Upper lobe of left lung (tissue), 6 donors: Measurements from ENCODE around the gene MTRF1. TPM values are rescaled to one million over a fixed set of nuclear protein-coding genes. Genes with fewer than 3 reads are reported as not detected.

ENCODE experiments used
- ATAC-seq, 2 donors: fragments of 200-7000 bp; cut with Tn5 transposase; one replicate each; pipeline ENCODE4 v1.9.1; 2022; ENCODE audit warnings: mild to moderate bottlenecking in 2 of 2, moderate library complexity in 2 of 2; ENCODE audit not compliant: low FRiP score in 2 of 2
- DNase-seq, 2 donors: peaks; one replicate each; pipeline ENCODE4 v3.0.0-alpha.2; 2019 to 2020
- H3K27ac ChIP-seq, 4 donors: fragments of 200-600 bp; sonication (generic); one replicate each; pipeline ENCODE4 v1.5.1; 2016 to 2019
- H3K27me3 ChIP-seq, 4 donors: fragments of 200-600 bp; sonication (generic); one replicate each; pipeline ENCODE4 v1.5.1; 2017 to 2019
- H3K36me3 ChIP-seq, 4 donors: fragments of 200-600 bp; sonication (generic); one replicate each; pipeline ENCODE4 v1.5.1; 2016 to 2019
- H3K4me1 ChIP-seq, 4 donors: fragments of 200-600 bp; sonication (generic); one replicate each; pipeline ENCODE4 v1.5.1; 2018 to 2019
- H3K4me3 ChIP-seq, 4 donors: fragments of 200-600 bp; sonication (generic); one replicate each; pipeline ENCODE4 v1.5.1; 2017 to 2019; ENCODE audit warnings: mild to moderate bottlenecking in 2 of 4, moderate library complexity in 1 of 4
- H3K9me3 ChIP-seq, 4 donors: fragments of 200-600 bp; sonication (generic); one replicate each; pipeline ENCODE4 v1.5.1; 2018 to 2019
- CTCF ChIP-seq, 6 experiments: fragments of 450-650 bp in 4 of 6; fragments of 200-600 bp in 2 of 6; sonication (generic) in 2 of 6; IDR thresholded peaks; one replicate each; pipeline ENCODE4 v1.5.1; 2016 to 2019; ENCODE audit warnings: antibody characterized with exemption in 6 of 6
- EP300 ChIP-seq, 4 donors: sonication (generic); formaldehyde crosslinking; IDR thresholded peaks; one replicate each; pipeline ENCODE4 v1.5.1; 2017; ENCODE audit warnings: antibody characterized with exemption in 4 of 4, control low read depth in 2 of 4
- POLR2A ChIP-seq, 4 donors: fragments of 450-650 bp; IDR thresholded peaks; one replicate each; pipeline ENCODE4 v1.5.1; 2016 to 2017; ENCODE audit warnings: antibody characterized with exemption in 4 of 4, mild to moderate bottlenecking in 2 of 4
- POLR2AphosphoS5 ChIP-seq, 2 donors: sonication (generic); formaldehyde crosslinking; IDR thresholded peaks; one replicate each; pipeline ENCODE4 v1.5.1; 2017; ENCODE audit warnings: antibody characterized with exemption in 2 of 2
- WGBS, 2 donors: methylation state at CpG; one replicate each; pipeline ENCODE4 v1.1.5; 2017 to 2018; 5-methylcytosine and 5-hydroxymethylcytosine counted together
- total RNA-seq, 6 donors: library from RNA; depleted of rRNA in 4 of 6; stranded (reverse); fragments of >200 nt in 4 of 6; gene quantifications; one replicate each; pipeline versions ENCODE4 v1.1.0 to v1.2.1, GENCODE V29; 2016 to 2021
- donor health status: DM: no; HTN: no; CAD: no; lungs with moderate emphysema.
- donor health status: DM: no; HTN: yes; CAD: no; lungs with severe emphysema.

Gene MTRF1
- total RNA-seq, 6 donors from 2014 or later, result 7.8 to 35.6 (median 9.4) TPM

GRCh38 chr13:41250993-41251392 lies 12.4 kb downstream of the MTRF1 start:
- H3K27ac ChIP-seq, result no peak overlapping the region

GRCh38 chr13:41246969-41247680 lies 16.3 kb downstream of the MTRF1 start:
- no peak for DNase-seq
- H3K36me3 ChIP-seq, result peaks cover 0 to 14% (median 0%) of the 10 kb centered on the region in 4 donors
- no peaks in the 10 kb centered on the region for H3K4me1 ChIP-seq
- no peak for ATAC-seq
- no peaks in the 10 kb centered on the region for H3K27me3 ChIP-seq
- no peak overlapping the region for H3K27ac ChIP-seq
- WGBS, 2 donors, result 75 to 89% methylated on average over 8 of the region's 8 CpGs
- no peak for TF ChIP-seq CTCF (IDR thresholded peaks at IDR 0.05)
- no peak for TF ChIP-seq EP300 (IDR thresholded peaks at IDR 0.05)
- no peak for TF ChIP-seq POLR2A (IDR thresholded peaks at IDR 0.05)
- TF ChIP-seq POLR2AphosphoS5 (IDR thresholded peaks at IDR 0.05), result no peak
- H3K9me3 ChIP-seq, result no peaks in the 10 kb centered on the region
- H3K4me3 ChIP-seq, result no peak overlapping the region

More at GRCh38 chr13:41250993-41251392, 12.4 kb downstream of the MTRF1 start:
- Histone ChIP-seq H3K36me3 (peaks cover 0 to 27% (median 4%) of the 10 kb centered on the region in 4 donors), H3K27me3 (no peaks in the 10 kb centered on the region), H3K9me3 (no peaks in the 10 kb centered on the region), H3K4me1 (no peaks in the 10 kb centered on the region), H3K4me3 (no peak overlapping the region)
- TF ChIP-seq EP300 (IDR thresholded peaks at IDR 0.05), result no peak
- TF ChIP-seq POLR2AphosphoS5 (IDR thresholded peaks at IDR 0.05), result no peak
- no peak for TF ChIP-seq POLR2A (IDR thresholded peaks at IDR 0.05)
- TF ChIP-seq CTCF (IDR thresholded peaks at IDR 0.05), result no peak
- ATAC-seq (no peak), DNase-seq (no peak)

GRCh38 chr13:41244556-41244955 lies 18.8 kb downstream of the MTRF1 start:
- no peaks in the 10 kb centered on the region for H3K4me1 ChIP-seq
- DNase-seq (no peak), ATAC-seq (peak in 1 of 2 donors; percentile 11)
- H3K4me3 ChIP-seq, result no peak overlapping the region
- TF ChIP-seq POLR2AphosphoS5 (IDR thresholded peaks at IDR 0.05), result no peak
- WGBS, 2 donors, result 72 to 91% methylated on average over 3 of the region's 3 CpGs
- no peaks in the 10 kb centered on the region for H3K27me3 ChIP-seq
- peak overlapping the region in 2 of 4 donors; percentile 25 to 43 for H3K27ac ChIP-seq
- peaks cover 0 to 6% (median 0%) of the 10 kb centered on the region in 4 donors for H3K36me3 ChIP-seq
- H3K9me3 ChIP-seq, result no peaks in the 10 kb centered on the region

- no peak for ATAC-seq
- TF ChIP-seq POLR2A (IDR thresholded peaks at IDR 0.05), result no peak
- no peak for TF ChIP-seq EP300 (IDR thresholded peaks at IDR 0.05)
- TF ChIP-seq POLR2AphosphoS5 (IDR thresholded peaks at IDR 0.05), result no peak
- no peak for TF ChIP-seq CTCF (IDR thresholded peaks at IDR 0.05)
- no peaks in the 10 kb centered on the region for H3K4me1 ChIP-seq
- no peak overlapping the region for H3K4me3 ChIP-seq
- DNase-seq, result no peak
- H3K27me3 ChIP-seq, result no peaks in the 10 kb centered on the region
- no peaks in the 10 kb centered on the region for H3K9me3 ChIP-seq
- 93 to 95% methylated on average over 4 of the region's 4 CpGs for WGBS, 2 donors
- no peak overlapping the region for H3K27ac ChIP-seq
- peaks cover 0 to 6% (median 0%) of the 10 kb centered on the region in 4 donors for H3K36me3 ChIP-seq
These were observed 21.8 kb downstream of the MTRF1 start for GRCh38 chr13:41241626-41242025.

- peaks cover 0 to 12% (median 0%) of the 10 kb centered on the region in 4 donors for H3K4me1 ChIP-seq
- no peaks in the 10 kb centered on the region for H3K9me3 ChIP-seq
- no peak overlapping the region for H3K27ac ChIP-seq
- ATAC-seq (no peak), DNase-seq (no peak)
- WGBS, 2 donors, result 84 to 100% methylated on average over 1 of the region's 1 CpG
- no peak for TF ChIP-seq EP300 (IDR thresholded peaks at IDR 0.05)
- TF ChIP-seq POLR2A (IDR thresholded peaks at IDR 0.05), result no peak
- no peak for TF ChIP-seq CTCF (IDR thresholded peaks at IDR 0.05)
- TF ChIP-seq POLR2AphosphoS5 (IDR thresholded peaks at IDR 0.05), result no peak
- H3K36me3 ChIP-seq, result peaks cover 0 to 6% (median 0%) of the 10 kb centered on the region in 4 donors
- H3K4me3 ChIP-seq, result no peak overlapping the region
- H3K27me3 ChIP-seq, result no peaks in the 10 kb centered on the region
These were observed 27.0 kb downstream of the MTRF1 start for GRCh38 chr13:41236369-41236768.
